ENCODE data around the gene SORL1-AS1.
A peak's percentile ranks its signal among the peaks of the same experiment; 100 is the strongest.

Gene SORL1-AS1

DNA sequence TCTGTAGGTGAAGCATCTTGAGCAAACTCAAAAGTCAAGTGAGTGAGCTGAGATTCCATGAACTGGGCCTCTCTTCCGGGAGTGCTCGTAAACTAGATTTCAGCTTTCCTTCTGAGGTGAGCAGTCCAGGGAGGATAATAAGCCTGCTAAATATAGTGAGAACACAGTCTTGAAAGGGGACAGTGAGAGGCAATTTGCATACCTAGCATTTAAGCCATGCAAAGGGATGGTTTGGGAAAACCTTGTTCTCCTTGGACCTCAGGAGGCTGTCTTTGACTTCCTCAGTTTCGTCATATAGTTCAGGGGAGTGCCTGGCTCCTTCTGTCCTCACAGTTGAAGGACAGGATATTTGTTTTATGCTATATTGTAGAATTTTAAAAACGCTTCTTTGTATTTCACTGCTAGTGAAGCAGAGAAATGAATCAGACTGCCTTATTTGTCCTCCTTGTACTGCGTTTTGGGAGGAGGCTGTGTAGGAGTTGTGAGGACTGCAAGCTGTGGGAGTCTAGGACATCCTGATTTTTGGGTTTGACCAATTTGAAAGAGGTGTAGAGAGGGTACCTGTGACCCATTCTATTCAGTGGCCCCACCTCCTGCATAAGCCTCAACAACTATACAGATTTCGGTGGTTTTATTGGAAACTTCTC, 11.0 kb upstream of the SORL1-AS1 start:
- Histone ChIP-seq H2BK20ac (ENCODE audit: low read depth, low read length, poor library complexity, severe bottlenecking) (no peak overlapping the region), H3K4ac (ENCODE audit: low read depth, low read length) (no peak overlapping the region), H2BK120ac (ENCODE audit: low read depth, low read length, poor library complexity, severe bottlenecking) (no peak overlapping the region), H3K23ac (ENCODE audit: insufficient read length, low read depth, low read length) (no peak overlapping the region), H3K23me2 (ENCODE audit: insufficient read length, low read depth, low read length, poor library complexity, severe bottlenecking) (no peaks in the 10 kb centered on the region), H2BK15ac (ENCODE audit: low read depth, low read length) (no peak overlapping the region), H3K18ac (ENCODE audit: insufficient read length, low read depth, low read length) (no peak overlapping the region), H2AFZ (ENCODE audit: low read length) (no peak overlapping the region), H3T11ph (ENCODE audit: low read length) (no peak overlapping the region), H3K56ac (ENCODE audit: insufficient read length, low read depth, low read length) (no peak overlapping the region), H4K5ac (ENCODE audit: insufficient read length, low read depth, low read length) (no peak overlapping the region), H3K79me1 (ENCODE audit: insufficient read depth, low read depth, low read length, poor library complexity, severe bottlenecking) (peaks cover 7% of the 10 kb centered on the region), H3K4me2 (ENCODE audit: insufficient read depth, insufficient read length, low read length) (no peak overlapping the region), H3K14ac (ENCODE audit: insufficient read depth, low read length) (no peak overlapping the region), H3K79me2 (ENCODE audit: insufficient read depth, low read length) (peaks cover 19% of the 10 kb centered on the region; the same call in 1 of the 2 replicates), H2BK5ac (ENCODE audit: insufficient read length, low read length) (no peak overlapping the region), H4K8ac (replicated peaks; ENCODE audit: insufficient read length, low read depth, low read length) (no peak overlapping the region), H4K91ac (ENCODE audit: insufficient read length, low read depth, low read length) (no peak overlapping the region), H4K20me1 (ENCODE audit: control insufficient read depth, insufficient read depth, insufficient read length) (no peaks in the 10 kb centered on the region), H3K27me3 (ENCODE audit: insufficient read depth, low read length) (no peaks in the 10 kb centered on the region), H2BK12ac (ENCODE audit: insufficient read length, low read depth, low read length) (no peak overlapping the region), H3K27ac (ENCODE audit: insufficient read length, low read depth, low read length) (no peak overlapping the region), H2AK5ac (ENCODE audit: insufficient read length, low read length) (no peak overlapping the region), H3K9ac (ENCODE audit: extremely low read depth, insufficient read length, low read length) (no peak overlapping the region), H3K9me3 (ENCODE audit: control insufficient read depth, low read depth, low read length) (no peaks in the 10 kb centered on the region), H3K4me1 (ENCODE audit: insufficient read depth, low read length) (peaks cover 37% of the 10 kb centered on the region; the same call in 1 of the 2 replicates)
- H3K27me3 Mint-ChIP-seq (ENCODE audit: low read depth), result no peaks in the 10 kb centered on the region
- H3K36me3 Mint-ChIP-seq (ENCODE audit: insufficient read depth in 1 of 3, low read depth in 3 of 3), result peaks cover 4 to 6% (median 5%) of the 10 kb centered on the region in 3 experiments; a peak in 6 of 7 replicates
- TF ChIP-seq, protein P1, sequence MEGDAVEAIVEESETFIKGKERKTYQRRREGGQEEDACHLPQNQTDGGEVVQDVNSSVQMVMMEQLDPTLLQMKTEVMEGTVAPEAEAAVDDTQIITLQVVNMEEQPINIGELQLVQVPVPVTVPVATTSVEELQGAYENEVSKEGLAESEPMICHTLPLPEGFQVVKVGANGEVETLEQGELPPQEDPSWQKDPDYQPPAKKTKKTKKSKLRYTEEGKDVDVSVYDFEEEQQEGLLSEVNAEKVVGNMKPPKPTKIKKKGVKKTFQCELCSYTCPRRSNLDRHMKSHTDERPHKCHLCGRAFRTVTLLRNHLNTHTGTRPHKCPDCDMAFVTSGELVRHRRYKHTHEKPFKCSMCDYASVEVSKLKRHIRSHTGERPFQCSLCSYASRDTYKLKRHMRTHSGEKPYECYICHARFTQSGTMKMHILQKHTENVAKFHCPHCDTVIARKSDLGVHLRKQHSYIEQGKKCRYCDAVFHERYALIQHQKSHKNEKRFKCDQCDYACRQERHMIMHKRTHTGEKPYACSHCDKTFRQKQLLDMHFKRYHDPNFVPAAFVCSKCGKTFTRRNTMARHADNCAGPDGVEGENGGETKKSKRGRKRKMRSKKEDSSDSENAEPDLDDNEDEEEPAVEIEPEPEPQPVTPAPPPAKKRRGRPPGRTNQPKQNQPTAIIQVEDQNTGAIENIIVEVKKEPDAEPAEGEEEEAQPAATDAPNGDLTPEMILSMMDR (conservative IDR thresholded peaks at IDR 0.05), result no peak
- H3K27ac Mint-ChIP-seq, result peak overlapping the region; percentile 7 to 71 (median 27); a peak in 4 of 7 replicates
- H3K4me1 Mint-ChIP-seq, result peaks cover 87 to 89% of the 10 kb centered on the region in 2 experiments
- WGBS (ENCODE audit: extremely low coverage, insufficient read length, low lambda C conversion rate), result no CpG with 5 or more reads among the region's 6 CpGs
- H3K9me3 Mint-ChIP-seq, result no peaks in the 10 kb centered on the region
- no peak overlapping the region for H3K4me3 Mint-ChIP-seq
- no peak for DNase-seq
